Activated B cell treated with CpG ODN at 0.5 μM for 24 hours (primary cell): ENCODE data around the gene ATP8B3. TPM values are rescaled to one million over a fixed set of nuclear protein-coding genes. Genes with fewer than 3 reads are reported as not detected.

Experiments used
- ATAC-seq: fragments of 200-7000 bp; cut with Tn5 transposase; one replicate; pipeline ENCODE4 v1.10.0; 2021; ENCODE audit warnings: low read depth, mild to moderate bottlenecking, moderate library complexity
- CTCF ChIA-PET: fragments of 350-600 bp; sonication (Branson Sonifier 250); formaldehyde crosslinking; loops from one replicate; lab custom pipeline; 2021; ENCODE audit warnings: antibody characterized with exemption; lab: Charles Lee
- POLR2A ChIA-PET: fragments of 350-600 bp; sonication (Branson Sonifier 250); formaldehyde crosslinking; loops from one replicate; lab custom pipeline; 2021; ENCODE audit warnings: antibody characterized with exemption; lab: Charles Lee
- DNase-seq: peaks from one replicate; pipeline ENCODE4 v3.0.0; 2022
- H3K27ac Mint-ChIP-seq: one replicate; pipeline ENCODE4 v1.8.0; 2020; ENCODE audit warnings: mixed read lengths
- H3K27me3 Mint-ChIP-seq: one replicate; pipeline ENCODE4 v1.8.0; 2021; ENCODE audit warnings: mixed read lengths
- H3K36me3 Mint-ChIP-seq: one replicate; pipeline ENCODE4 v1.8.0; 2021; ENCODE audit warnings: low read depth, mixed read lengths
- H3K4me1 Mint-ChIP-seq: one replicate; pipeline ENCODE4 v1.8.0; 2021; ENCODE audit warnings: mixed read lengths
- H3K4me3 Mint-ChIP-seq: one replicate; pipeline ENCODE4 v1.8.0; 2020; ENCODE audit warnings: mild to moderate bottlenecking, mixed read lengths
- H3K9me3 Mint-ChIP-seq: one replicate; pipeline ENCODE4 v1.8.0; 2020; ENCODE audit warnings: mixed read lengths
- intact Hi-C: fragments of 100-400 bp; cut with micrococcal nuclease; formaldehyde crosslinking; loops from one replicate; pipeline ENCODE4 v1.15.1; 2024
- total RNA-seq: library from RNA; stranded (reverse); gene quantifications from 2 replicates; pipeline ENCODE4 v1.2.3, GENCODE V29; 2022
- TF ChIP-seq, protein P1 (sequence below): fragments of 200-600 bp; IDR thresholded peaks from one replicate; pipeline ENCODE4 v1.8.0; 2022; ENCODE audit warnings: antibody characterized with exemption, mild to moderate bottlenecking

ATP8B3 gene
- total RNA-seq, 1 donor from 2014 or later = 3.9 TPM

DNA sequence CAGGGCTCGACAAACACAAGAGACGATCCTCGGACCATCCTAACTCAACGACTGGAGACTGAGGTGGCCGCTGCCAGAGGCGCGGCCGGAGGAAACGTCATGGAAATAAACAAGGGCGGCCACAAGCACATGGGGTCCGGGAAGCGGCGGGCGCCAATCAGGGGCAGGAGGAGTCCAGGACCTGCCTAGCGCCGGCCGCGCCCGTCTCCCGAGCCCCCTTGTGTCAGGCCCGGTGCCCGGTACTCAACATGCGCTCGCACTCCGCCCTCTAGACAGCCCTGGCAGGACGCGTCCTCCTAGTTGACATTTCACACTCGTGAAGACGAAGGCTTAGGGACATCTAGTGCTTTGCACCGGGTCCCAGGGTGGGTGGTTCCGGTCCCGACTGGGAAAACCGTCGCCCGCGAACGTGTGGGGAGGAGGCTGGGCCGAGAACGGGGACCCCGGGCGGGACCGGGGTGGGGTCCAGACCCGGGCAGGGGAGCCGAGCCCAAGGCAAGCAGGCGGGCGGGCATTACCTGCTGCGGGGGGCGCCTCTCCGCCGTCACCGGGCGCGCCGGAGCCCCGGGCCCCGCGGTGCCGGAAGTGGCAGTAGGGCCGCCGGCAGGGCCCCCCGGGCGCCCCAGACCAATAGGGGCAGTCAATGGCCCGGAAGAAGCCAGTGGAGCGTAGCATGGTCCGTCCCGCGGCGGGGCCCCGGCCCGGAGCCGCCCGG is 35.8 kb upstream of the ATP8B3 start:
- POLR2A ChIA-PET = interaction anchor here (0.6 to 1.8 kb wide), 3 partner anchors 10 to 188 kb away, joined by 3 to 7 read pairs (median 6); no protein-coding TSS in a partner anchor
- DNase-seq = no peak

DNA sequence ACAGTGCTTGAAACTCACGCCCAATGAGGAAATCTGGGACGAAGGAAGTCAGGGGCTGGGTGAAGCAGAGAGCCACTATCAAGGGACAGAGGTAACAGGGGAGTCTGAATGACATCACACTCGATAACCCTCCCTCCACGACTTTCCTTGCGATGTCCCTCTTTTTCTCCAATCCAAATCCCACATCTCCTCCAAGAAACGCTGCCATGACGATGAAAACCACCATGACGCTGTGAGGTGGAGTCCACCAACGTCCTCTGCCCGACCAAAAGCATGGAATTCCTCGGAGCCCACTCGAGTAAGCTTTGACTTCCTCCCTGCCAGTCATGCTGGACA is 35.2 kb upstream of the ATP8B3 start:
- ChIA-PET POLR2A (no interaction called here), CTCF (no interaction called here)
- TF ChIP-seq, protein P1, sequence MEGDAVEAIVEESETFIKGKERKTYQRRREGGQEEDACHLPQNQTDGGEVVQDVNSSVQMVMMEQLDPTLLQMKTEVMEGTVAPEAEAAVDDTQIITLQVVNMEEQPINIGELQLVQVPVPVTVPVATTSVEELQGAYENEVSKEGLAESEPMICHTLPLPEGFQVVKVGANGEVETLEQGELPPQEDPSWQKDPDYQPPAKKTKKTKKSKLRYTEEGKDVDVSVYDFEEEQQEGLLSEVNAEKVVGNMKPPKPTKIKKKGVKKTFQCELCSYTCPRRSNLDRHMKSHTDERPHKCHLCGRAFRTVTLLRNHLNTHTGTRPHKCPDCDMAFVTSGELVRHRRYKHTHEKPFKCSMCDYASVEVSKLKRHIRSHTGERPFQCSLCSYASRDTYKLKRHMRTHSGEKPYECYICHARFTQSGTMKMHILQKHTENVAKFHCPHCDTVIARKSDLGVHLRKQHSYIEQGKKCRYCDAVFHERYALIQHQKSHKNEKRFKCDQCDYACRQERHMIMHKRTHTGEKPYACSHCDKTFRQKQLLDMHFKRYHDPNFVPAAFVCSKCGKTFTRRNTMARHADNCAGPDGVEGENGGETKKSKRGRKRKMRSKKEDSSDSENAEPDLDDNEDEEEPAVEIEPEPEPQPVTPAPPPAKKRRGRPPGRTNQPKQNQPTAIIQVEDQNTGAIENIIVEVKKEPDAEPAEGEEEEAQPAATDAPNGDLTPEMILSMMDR = no peak
- peaks cover 67% of the 10 kb centered on the region for H3K4me1 Mint-ChIP-seq
- H3K27ac Mint-ChIP-seq = peak overlapping the region; percentile 80
- H3K4me3 Mint-ChIP-seq = peak overlapping the region; percentile 88
- DNase-seq (no peak), ATAC-seq (no peak)
- H3K9me3 Mint-ChIP-seq = no peaks in the 10 kb centered on the region
- H3K36me3 Mint-ChIP-seq = peaks cover 19% of the 10 kb centered on the region
- H3K27me3 Mint-ChIP-seq = no peaks in the 10 kb centered on the region
- intact Hi-C loops = no loop called here

More for the DNA sequence above, 35.8 kb upstream of the ATP8B3 start:
- H3K27me3 Mint-ChIP-seq = no peaks in the 10 kb centered on the region
- H3K27ac Mint-ChIP-seq = peak overlapping the region; percentile 80
- CTCF ChIA-PET = no interaction called here
- H3K4me1 Mint-ChIP-seq = peaks cover 65% of the 10 kb centered on the region
- ATAC-seq = peak; percentile 5
- no peaks in the 10 kb centered on the region for H3K9me3 Mint-ChIP-seq
- intact Hi-C loops = loop anchor here (1.0 to 2.0 kb wide), 5 partner anchors 16 to 441 kb away; partner anchors contain the start of genes ADAT3, ATP8B3, DAZAP1 and SCAMP4
- H3K4me3 Mint-ChIP-seq = peak overlapping the region; percentile 88
- TF ChIP-seq, protein P1 = no peak
- H3K36me3 Mint-ChIP-seq = peaks cover 16% of the 10 kb centered on the region

DNA sequence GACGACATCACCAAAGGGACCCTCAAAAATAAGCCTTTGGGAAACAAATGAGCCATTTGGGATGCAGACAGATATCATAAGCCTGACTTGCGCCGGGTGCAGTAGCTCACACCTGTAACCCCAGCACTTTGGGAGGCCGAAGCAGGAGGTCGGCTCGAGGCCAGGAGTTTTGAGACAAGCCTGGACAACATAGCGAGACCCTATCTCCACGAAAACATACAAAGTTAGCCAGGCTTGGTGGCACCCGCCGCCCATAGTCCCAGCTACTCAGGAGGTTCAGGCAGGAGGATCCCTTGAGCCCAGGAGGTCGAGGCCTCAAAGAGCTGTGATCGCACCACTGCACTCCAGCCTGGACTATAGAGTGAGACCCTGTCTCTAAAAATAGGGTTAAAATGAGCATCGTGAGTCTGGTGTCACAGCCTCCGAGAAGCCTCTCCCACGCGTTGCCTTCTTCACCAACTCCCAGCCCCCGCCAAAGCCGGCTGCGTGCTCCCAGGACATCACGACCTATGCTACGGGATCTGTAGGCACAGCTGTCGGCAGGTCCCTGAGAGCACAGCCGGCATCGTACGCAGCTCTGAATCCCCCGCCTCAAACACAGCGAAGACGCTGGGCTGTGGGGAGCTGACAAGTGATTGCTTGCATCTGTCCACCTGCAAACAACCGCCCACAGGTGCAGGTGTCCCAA is 34.6 kb upstream of the ATP8B3 start:
- POLR2A ChIA-PET = interaction anchor here (0.6 kb wide), 1 partner anchor 344 kb away, joined by 3 read pairs; no protein-coding TSS in a partner anchor
- Mint-ChIP-seq H3K4me3 (peak overlapping the region; percentile 88), H3K27me3 (no peaks in the 10 kb centered on the region), H3K9me3 (no peaks in the 10 kb centered on the region), H3K27ac (peak overlapping the region; percentile 80), H3K4me1 (peaks cover 70% of the 10 kb centered on the region), H3K36me3 (peaks cover 21% of the 10 kb centered on the region)
- CTCF ChIA-PET = no interaction called here
- TF ChIP-seq, protein P1 = no peak
- ATAC-seq = no peak
- intact Hi-C loops = no loop called here
- DNase-seq = no peak

DNA sequence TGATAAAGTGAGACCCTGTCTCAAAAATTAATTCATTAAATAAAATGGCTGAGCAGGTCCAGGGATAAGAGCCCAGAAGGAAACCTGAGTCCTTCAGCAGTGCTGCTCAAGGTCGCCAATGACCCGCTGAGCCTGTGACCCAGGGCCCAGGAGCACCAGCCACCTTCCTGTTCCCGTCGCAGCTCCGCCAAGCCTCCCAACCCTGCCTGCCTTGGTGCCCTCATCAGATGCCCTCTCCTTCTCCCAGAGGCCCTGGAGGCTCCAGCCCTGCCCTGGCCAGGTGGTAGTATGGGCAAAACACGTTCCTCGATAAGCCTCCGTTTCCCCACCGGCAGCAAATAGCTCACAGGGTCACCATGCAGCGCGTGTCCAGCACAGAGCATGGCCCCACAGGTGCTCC is 33.6 kb upstream of the ATP8B3 start:
- intact Hi-C loops = no loop called here
- DNase-seq (no peak), ATAC-seq (no peak)
- TF ChIP-seq, protein P1 = no peak
- peaks cover 72% of the 10 kb centered on the region for H3K4me1 Mint-ChIP-seq
- no peaks in the 10 kb centered on the region for H3K27me3 Mint-ChIP-seq
- no peak overlapping the region for H3K4me3 Mint-ChIP-seq
- ChIA-PET POLR2A (interaction anchor here (0.6 kb wide), 2 partner anchors 20 to 343 kb away, joined by 3 to 5 read pairs; no protein-coding TSS in a partner anchor), CTCF (no interaction called here)
- H3K27ac Mint-ChIP-seq = no peak overlapping the region
- no peaks in the 10 kb centered on the region for H3K9me3 Mint-ChIP-seq
- H3K36me3 Mint-ChIP-seq = peaks cover 21% of the 10 kb centered on the region

DNA sequence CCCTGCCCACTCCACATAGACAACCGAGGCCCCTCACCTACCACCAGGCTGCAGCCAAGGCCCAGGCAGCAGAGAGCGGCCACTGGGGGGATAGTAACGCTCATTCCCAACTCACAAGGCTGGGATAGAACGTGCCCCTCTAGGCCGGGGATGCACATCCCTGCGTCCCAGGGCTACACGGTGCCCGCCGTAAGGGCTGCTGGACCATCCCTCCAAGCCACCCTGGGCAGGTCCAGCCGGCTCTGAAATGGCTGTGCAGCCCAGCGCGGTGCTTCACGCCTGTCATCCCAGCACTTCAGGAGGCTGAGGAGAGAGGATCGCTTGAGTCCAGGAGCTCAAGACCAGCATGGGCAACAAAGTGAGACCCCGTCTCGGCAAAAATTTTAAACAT is 33.0 kb upstream of the ATP8B3 start:
- POLR2A ChIA-PET = interaction anchor here (0.6 kb wide), 1 partner anchor 19 kb away, joined by 5 read pairs; no protein-coding TSS in a partner anchor
- DNase-seq (no peak), ATAC-seq (no peak)
- Mint-ChIP-seq H3K27me3 (no peaks in the 10 kb centered on the region), H3K36me3 (peaks cover 23% of the 10 kb centered on the region), H3K4me3 (no peak overlapping the region), H3K9me3 (no peaks in the 10 kb centered on the region), H3K4me1 (peaks cover 74% of the 10 kb centered on the region), H3K27ac (no peak overlapping the region)
- intact Hi-C loops = no loop called here
- TF ChIP-seq, protein P1 = no peak
- CTCF ChIA-PET = interaction anchor here (1.1 kb wide), 1 partner anchor 19 kb away, joined by 3 read pairs; no protein-coding TSS in a partner anchor
